Lung (tissue), 12 donors: ENCODE data around the gene EGFR. TPM values are rescaled to one million over a fixed set of nuclear protein-coding genes. Genes with fewer than 3 reads are reported as not detected.

Experiments used
- ATAC-seq: fragments of 200-7000 bp; cut with Tn5 transposase; one replicate; pipeline ENCODE4 v1.9.1; 2020; ENCODE audit warnings: moderate number of reproducible peaks; ENCODE audit not compliant: insufficient read depth, low FRiP score
- DNase-seq, 3 donors: peaks; one replicate each; pipeline ENCODE4 v3.0.0-alpha.2; 2013 to 2017
- H3K27ac ChIP-seq, 2 donors: one replicate each; pipeline ENCODE4 v1.5.1; 2013; ENCODE audit warnings: mild to moderate bottlenecking in 2 of 2, moderate library complexity in 2 of 2, control low read depth in 1 of 2, inconsistent platforms in 1 of 2, low read depth in 1 of 2, low read length in 1 of 2
- H3K27me3 ChIP-seq, 3 donors: one replicate each; pipeline ENCODE4 v1.5.1; 2013; ENCODE audit warnings: low read length in 2 of 3; ENCODE audit not compliant: control insufficient read depth in 3 of 3, insufficient read depth in 3 of 3
- H3K36me3 ChIP-seq, 4 donors: one replicate each; pipeline ENCODE4 v1.5.1; 2013; ENCODE audit warnings: low read length in 4 of 4, mild to moderate bottlenecking in 1 of 4, moderate library complexity in 1 of 4; ENCODE audit not compliant: control insufficient read depth in 4 of 4, insufficient read depth in 4 of 4
- H3K4me1 ChIP-seq, 5 donors: one replicate each; pipeline ENCODE4 v1.5.1; 2013; ENCODE audit warnings: low read length in 5 of 5, mild to moderate bottlenecking in 2 of 5, moderate library complexity in 1 of 5; ENCODE audit not compliant: control insufficient read depth in 5 of 5, insufficient read depth in 5 of 5
- H3K4me3 ChIP-seq: one replicate; pipeline ENCODE4 v1.5.1; 2013; ENCODE audit warnings: mild to moderate bottlenecking, control low read depth, moderate library complexity
- H3K9ac ChIP-seq, 2 donors: one replicate each; pipeline ENCODE4 v1.5.1; 2013; ENCODE audit warnings: low read length in 2 of 2, control low read depth in 1 of 2; ENCODE audit not compliant: insufficient read depth in 1 of 2
- H3K9me3 ChIP-seq, 4 donors: one replicate each; pipeline ENCODE4 v1.5.1; 2013; ENCODE audit warnings: low read length in 3 of 4, mild to moderate bottlenecking in 1 of 4, moderate library complexity in 1 of 4; ENCODE audit not compliant: control insufficient read depth in 4 of 4, insufficient read depth in 3 of 4
- WGBS, 2 donors: extraction: QIAGEN DNeasy Blood & Tissue Kit; methylation state at CpG; one replicate each; pipeline ENCODE4 v1.1.7; 2013; 5-methylcytosine and 5-hydroxymethylcytosine counted together
- polyA plus RNA-seq, 2 donors: library from polyadenylated mRNA; stranded (reverse); fragments of 200-250 nt; gene quantifications; one replicate each; pipeline ENCODE4 v1.2.1, GENCODE V29; 2013
- total RNA-seq, 2 donors: library from RNA; depleted of rRNA in 1 of 2; stranded (reverse); fragments of >200 nt in 1 of 2; gene quantifications; one replicate each; pipeline ENCODE4 v1.2.1, GENCODE V29; 2014 to 2021
- TF ChIP-seq, protein P1 (sequence below): IDR thresholded peaks from 2 replicates; pipeline ENCODE4 v1.5.1; 2012; ENCODE audit warnings: mild to moderate bottlenecking; ENCODE audit errors: control extremely low read depth, extremely low read depth
- donor health status: control.
- donor health status: control.
- donor health status: Bipolar disorder and iron deficiency.
- donor health status: healthy.
- donor health status: DM: yes; HTN: yes; CAD: no.

The EGFR gene
- total and polyA plus RNA-seq, 4 donors, result 11.6 to 78.7 (median 37.1) TPM

DNA sequence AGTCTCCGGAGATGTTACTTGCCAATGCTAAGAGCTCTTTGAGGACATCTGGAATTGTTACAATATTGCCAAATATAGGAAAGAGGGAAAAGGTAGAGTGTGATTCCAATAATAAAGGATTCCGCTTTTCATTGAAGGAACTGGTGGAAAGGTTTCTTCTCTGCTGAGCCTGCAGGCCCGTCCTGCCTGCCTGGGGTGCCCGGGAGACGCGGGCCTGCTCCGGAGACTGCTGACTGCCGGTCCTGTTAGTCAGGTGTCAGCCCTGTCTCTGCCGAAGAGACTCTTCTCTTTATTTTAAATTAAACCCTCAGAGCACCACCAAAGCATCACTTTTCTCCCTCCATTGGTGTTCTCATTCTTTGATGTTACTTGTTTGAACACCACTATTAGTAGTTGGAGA is 2.2 kb downstream of the EGFR start:
- ATAC-seq (no peak), DNase-seq (no peak)
- Histone ChIP-seq H3K9ac (no peak overlapping the region), H3K27ac (peak overlapping the region in 1 of 2 donors; percentile 96), H3K27me3 (no peaks in the 10 kb centered on the region), H3K36me3 (peaks cover 0 to 5% (median 1%) of the 10 kb centered on the region in 4 donors), H3K4me3 (no peak overlapping the region), H3K9me3 (peaks cover 0 to 3% (median 0%) of the 10 kb centered on the region in 4 donors), H3K4me1 (peaks cover 0 to 56% (median 18%) of the 10 kb centered on the region in 5 donors)
- 71 to 73% methylated on average over 9 of the region's 9 CpGs for WGBS, 2 donors
- TF ChIP-seq, protein P1, sequence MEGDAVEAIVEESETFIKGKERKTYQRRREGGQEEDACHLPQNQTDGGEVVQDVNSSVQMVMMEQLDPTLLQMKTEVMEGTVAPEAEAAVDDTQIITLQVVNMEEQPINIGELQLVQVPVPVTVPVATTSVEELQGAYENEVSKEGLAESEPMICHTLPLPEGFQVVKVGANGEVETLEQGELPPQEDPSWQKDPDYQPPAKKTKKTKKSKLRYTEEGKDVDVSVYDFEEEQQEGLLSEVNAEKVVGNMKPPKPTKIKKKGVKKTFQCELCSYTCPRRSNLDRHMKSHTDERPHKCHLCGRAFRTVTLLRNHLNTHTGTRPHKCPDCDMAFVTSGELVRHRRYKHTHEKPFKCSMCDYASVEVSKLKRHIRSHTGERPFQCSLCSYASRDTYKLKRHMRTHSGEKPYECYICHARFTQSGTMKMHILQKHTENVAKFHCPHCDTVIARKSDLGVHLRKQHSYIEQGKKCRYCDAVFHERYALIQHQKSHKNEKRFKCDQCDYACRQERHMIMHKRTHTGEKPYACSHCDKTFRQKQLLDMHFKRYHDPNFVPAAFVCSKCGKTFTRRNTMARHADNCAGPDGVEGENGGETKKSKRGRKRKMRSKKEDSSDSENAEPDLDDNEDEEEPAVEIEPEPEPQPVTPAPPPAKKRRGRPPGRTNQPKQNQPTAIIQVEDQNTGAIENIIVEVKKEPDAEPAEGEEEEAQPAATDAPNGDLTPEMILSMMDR, result no peak

DNA sequence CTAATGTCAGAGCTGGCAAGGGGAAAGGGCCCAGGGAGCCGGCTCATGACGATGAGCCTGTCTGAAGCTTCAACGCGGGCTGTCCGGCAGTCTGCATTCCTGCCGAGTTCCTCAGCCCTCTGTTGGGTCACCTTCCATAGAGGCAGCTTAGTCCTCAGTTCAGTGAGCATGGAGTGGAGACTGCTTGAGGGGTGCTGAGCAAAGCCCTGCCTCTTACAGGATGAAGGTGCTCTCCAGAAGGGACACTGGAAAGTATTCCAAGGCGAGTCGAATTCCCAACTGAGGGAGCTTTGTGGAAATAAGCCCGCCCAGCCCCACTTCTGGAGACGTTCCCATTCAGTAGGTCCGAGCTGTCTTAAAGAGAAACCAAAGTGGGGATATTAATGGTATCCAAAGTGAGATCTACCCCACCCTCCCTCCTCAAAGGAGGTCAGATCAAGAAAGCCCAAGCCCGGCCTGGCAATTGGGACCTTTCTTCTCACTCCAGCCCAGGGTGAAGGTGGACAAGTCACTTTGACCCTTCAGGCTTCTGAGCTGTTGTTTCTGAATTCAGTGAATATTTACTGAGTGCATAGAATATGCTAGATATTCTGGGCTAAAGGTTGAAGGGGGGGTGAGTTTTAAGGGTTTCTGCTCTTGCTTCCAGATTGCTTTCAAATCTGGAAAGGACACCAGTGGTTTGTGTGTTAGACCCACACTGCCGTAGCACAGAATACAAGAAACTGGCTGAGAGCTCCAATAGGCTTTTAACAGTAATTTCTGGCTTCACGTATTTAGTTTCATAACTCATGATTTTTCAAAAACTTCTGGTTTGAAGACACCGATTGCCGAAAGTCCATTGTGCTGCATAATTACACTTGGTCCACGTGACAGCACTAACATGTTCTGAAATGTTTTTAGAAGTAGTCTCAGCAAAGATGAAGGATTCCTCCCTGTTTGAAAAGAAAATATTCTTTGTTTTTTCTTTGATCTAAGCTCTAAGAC is 3.5 kb downstream of the EGFR start:
- Histone ChIP-seq H3K27me3 (no peaks in the 10 kb centered on the region), H3K9ac (no peak overlapping the region), H3K9me3 (peaks cover 0 to 3% (median 0%) of the 10 kb centered on the region in 4 donors), H3K4me3 (no peak overlapping the region), H3K36me3 (peaks cover 0 to 5% (median 1%) of the 10 kb centered on the region in 4 donors), H3K4me1 (peaks cover 0 to 66% (median 22%) of the 10 kb centered on the region in 5 donors), H3K27ac (peak overlapping the region in 1 of 2 donors; percentile 40)
- WGBS, 2 donors, result 70 to 73% methylated on average over 17 of the region's 17 CpGs
- TF ChIP-seq, protein P1, result no peak
- no peak for ATAC-seq
- DNase-seq, result peak in 1 of 3 donors; percentile 38

DNA sequence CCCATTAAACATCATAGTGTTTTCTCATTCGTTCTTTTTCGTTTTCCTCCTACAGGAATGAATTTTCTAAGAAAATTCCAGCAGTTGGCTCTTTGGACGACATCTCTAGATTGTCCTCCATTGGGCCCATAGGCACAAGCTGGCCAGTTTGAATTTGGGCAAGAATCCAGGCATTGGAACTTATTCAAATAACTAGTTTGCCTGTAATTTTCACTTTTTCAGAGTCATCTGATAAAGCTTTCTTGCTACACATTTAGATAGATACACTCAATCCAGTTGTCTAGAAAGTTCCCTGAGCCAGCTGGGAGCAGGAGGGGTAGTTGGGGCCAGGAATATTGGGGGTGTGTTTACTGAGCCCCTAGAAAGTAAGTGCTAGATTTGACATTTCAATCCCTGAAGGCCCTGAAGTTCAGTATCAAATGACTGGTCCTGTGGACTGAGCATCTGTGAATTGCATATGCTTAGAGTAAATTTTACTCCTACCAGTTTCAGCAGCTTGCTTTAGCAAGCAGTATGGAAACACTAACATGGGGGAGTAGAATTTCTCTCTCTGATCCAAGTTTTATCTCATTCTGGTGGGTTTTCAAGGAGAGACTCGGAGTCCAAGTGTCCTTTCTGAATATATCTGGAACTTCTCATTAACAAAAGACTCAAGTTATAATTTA is 5.2 kb downstream of the EGFR start:
- DNase-seq, result peak in 1 of 3 donors; percentile 62
- H3K9ac ChIP-seq, result no peak overlapping the region
- TF ChIP-seq, protein P1, result no peak
- H3K36me3 ChIP-seq, result peaks cover 0 to 5% (median 1%) of the 10 kb centered on the region in 4 donors
- 89 to 90% methylated on average over 4 of the region's 4 CpGs for WGBS, 2 donors
- H3K27me3 ChIP-seq, result no peaks in the 10 kb centered on the region
- peaks cover 0 to 57% (median 17%) of the 10 kb centered on the region in 5 donors for H3K4me1 ChIP-seq
- no peak overlapping the region for H3K27ac ChIP-seq
- no peak overlapping the region for H3K4me3 ChIP-seq
- H3K9me3 ChIP-seq, result peaks cover 0 to 3% (median 0%) of the 10 kb centered on the region in 4 donors
- ATAC-seq, result no peak
